GM21423 (cell line): ENCODE data around the gene SELENOI.
"Not testable (repeated sequence)": the region's sequence is repeated elsewhere in the genome, so short reads cannot be mapped to it uniquely, and the experiment has no call there.

Source experiments
- ATAC-seq: cut with Tn5 transposase; IDR thresholded peaks from one replicate; pipeline ENCODE4 v1.9.1; 2021; ENCODE audit warnings: mild to moderate bottlenecking, moderate library complexity; ENCODE audit not compliant: unreplicated experiment

The SELENOI gene

GRCh38 chr2:26355038-26355995, 9.4 kb downstream of the SELENOI start:
- ATAC-seq: no peak

DNA sequence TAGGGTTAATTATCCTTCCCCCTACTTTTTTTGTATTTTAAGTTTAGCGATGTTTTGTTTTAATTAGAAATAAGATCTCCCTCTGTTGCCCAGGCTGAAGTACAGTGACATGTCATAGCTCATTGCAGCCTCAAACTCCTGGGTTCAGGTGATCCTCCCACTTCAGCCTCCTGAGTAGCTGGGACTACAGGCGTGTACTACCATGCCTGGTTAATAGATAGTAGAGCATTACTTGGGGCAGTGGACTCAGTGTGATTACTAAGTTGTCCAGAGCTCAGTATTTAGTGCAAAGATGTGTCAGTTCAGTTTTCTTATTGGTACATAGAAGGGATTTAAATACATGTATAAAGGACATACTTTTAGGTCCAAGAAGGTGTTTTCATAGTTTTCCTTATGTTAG, 10.2 kb downstream of the SELENOI start:
- no peak for ATAC-seq

- ATAC-seq: no peak
These were observed 10.8 kb downstream of the SELENOI start for GRCh38 chr2:26356771-26357170.

DNA sequence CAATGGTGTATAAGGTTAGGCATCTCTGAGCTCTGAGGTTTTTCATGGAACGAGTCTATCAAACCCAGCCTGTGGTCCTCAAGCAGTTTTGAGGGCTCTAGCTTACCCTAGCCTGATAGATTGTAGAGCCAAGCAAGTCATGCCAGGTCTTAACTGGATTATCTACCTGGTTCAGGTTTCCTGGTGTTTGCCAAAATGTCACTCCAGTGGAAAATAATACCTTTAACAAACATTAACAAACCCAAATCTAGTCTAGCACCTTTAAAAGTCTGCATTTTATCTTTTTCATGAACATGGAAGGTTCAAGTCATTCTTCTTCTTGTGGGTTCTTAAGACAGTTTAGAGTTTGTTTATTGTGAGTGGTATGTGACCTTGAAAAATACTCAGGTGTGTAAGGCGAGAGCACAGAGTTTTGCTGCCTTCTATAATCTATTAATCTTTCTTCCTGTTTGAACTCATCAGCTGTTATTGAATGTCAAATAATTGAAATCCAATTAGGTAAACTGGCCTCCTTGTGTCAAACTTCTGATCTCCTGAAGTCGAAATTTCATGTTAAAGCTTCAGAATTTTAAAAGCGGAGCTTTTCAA, 14.0 kb downstream of the SELENOI start:
- no peak for ATAC-seq

DNA sequence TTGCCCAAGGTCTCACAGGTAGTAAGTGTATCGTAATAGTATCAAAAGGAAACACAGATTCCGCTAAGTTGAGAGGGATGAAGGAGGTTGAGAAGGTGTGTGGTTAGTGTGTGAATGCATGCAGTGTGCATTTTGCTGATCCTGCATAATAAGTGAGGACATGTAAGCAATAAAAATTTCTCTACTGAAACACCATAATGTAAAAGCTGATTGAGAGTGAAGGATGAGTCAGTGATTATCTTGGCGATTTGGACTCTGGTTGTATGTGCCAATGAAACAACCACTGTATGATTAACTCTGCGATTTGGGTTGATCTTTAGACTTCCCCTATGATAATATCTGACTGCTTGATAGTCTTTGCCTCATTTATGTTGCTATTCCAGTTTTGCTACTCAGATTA, 17.4 kb downstream of the SELENOI start:
- ATAC-seq: no peak

GRCh38 chr2:26363958-26364357, 18.0 kb downstream of the SELENOI start:
- ATAC-seq: no peak

DNA sequence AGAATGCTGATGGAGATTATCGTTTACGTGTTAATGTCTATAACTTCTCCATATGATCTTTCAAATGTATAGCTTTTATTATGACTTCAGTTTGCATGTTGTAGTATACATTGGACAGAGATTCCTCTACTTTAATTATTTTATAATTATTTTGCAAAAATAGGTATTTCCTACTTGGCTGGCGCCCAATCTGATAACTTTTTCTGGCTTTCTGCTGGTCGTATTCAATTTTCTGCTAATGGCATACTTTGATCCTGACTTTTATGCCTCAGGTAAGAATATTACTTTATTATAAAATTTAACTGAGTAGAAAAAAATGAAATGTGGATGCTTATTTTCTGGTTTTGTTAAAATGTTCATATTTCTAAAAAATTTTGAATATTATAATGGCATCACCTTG, 18.7 kb downstream of the SELENOI start:
- no peak for ATAC-seq

DNA sequence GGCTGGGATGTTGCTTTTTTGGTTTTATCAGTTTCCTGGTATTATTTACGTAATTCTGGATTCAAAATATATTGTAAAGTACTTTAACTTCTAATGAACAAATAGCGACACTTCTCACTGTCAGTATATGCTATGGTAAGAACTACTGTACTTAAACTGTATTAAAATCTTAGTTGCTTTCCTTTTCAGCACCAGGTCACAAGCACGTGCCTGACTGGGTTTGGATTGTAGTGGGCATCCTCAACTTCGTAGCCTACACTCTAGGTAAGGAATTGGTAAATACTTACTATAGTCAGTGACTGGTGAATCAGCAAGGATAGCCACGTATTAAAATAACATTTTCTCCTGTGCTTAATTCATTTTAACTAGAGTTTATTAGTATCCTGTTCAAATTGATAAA, 21.0 kb downstream of the SELENOI start:
- ATAC-seq: no peak

DNA sequence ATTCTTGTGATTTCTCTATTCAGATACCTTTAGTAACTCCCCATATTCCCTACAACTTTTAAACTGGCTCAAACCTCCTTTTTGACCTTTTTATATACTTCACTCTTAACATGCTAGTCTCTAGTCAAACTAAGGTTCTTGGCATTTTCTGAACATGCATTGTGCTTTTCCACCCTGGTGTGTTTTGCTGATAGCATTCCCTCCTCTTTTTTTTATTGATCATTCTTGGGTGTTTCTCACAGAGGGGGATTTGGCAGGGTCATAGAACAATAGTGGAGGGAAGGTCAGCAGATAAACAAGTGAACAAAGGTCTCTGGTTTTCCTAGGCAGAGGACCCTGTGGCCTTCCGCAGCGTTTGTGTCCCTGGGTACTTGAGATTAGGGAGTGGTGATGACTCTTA, 23.7 kb downstream of the SELENOI start:
- not testable (repeated sequence) for ATAC-seq

DNA sequence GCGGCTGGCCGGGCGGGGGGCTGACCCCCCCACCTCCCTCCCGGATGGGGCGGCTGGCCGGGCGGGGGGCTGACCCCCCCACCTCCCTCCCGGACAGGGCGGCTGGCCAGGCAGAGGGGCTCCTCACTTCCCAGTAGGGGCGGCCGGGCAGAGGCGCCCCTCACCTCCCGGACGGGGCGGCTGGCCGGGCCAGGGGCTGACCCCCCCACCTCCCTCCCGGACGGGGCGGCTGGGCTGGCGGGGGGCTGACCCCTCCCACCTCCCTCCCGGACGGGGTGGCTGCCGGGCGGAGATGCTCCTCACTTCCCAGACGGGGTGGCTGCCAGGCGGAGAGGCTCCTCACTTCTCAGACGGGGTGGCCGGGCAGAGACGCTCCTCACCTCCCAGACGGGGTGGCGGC, 25.0 kb downstream of the SELENOI start:
- not testable (repeated sequence) for ATAC-seq

- ATAC-seq: no peak
These were observed 30.9 kb downstream of the SELENOI start for GRCh38 chr2:26376799-26377198.

- no peak for ATAC-seq
These were observed 34.3 kb downstream of the SELENOI start for GRCh38 chr2:26380281-26380680.

- no peak for ATAC-seq
These were observed 36.6 kb downstream of the SELENOI start for GRCh38 chr2:26382564-26382963.

DNA sequence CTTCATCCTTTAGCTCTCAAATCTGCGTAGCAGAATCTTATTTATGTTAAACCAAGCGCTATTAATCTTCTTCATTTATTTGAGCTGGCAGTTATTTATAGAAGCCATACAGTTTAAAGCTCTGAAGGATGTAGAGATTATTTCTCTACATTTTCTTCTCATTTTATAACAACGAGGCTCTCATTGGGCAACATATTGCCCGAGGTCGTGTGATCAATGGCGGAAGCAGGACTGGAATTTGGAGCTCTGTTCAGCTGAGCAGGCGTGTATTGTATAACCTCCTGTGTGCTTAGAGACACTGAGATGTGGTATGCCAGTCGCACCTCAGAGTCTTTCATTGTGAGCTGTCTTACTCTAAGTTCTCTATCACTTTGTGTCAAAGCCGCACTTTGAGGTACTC, 38.2 kb downstream of the SELENOI start:
- no peak for ATAC-seq

GRCh38 chr2:26384597-26384996, 38.7 kb downstream of the SELENOI start:
- ATAC-seq: no peak

- no peak for ATAC-seq
These were observed 41.2 kb downstream of the SELENOI start for GRCh38 chr2:26387189-26387588.

DNA sequence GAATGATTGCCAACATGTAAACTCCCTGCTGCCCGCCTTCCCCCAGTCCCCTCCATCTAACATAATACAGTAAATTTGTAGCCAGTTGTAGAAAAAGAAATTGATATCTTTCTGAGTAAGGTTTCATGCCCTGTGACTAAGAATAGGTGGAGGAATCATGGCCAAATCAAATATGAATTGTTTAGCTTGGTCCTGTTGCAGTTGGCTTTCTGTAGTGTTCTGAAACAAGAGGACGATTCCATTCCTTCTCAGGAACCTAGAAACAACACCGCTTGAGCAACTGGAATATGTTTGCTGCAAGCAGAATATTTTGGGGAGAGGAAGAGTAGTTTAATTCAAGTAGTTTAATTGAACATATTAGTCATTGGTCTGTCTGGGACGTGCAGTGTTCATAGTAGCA, 48.8 kb downstream of the SELENOI start:
- no peak for ATAC-seq

GRCh38 chr2:26395394-26395793, 49.5 kb downstream of the SELENOI start:
- no peak for ATAC-seq

GRCh38 chr2:26396734-26397298, 50.9 kb downstream of the SELENOI start:
- no peak for ATAC-seq

GRCh38 chr2:26399771-26400376, 53.9 kb downstream of the SELENOI start:
- ATAC-seq: no peak

DNA sequence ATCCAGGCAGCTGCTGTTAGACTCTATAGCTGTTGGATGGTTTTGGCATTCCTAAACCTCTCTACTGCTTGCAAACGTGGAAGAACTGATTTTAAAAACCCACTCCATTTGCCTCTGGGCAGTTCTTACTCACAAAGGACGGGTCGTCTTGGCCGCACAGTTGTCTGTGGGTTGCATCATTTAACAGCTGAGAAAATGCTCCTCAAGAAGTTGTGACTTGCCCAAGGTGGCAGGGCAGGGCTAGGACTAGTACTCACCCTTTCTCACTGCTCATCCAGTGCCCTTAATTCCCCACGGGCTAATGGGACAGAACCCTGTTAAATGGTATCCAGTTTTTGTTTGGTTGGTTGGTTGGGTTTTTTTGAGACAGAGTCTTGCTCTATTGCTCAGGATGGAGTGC, 54.8 kb downstream of the SELENOI start:
- no peak for ATAC-seq
